ENCODE measurements around the gene DENND4A. TPM values are rescaled to one million over a fixed set of nuclear protein-coding genes. Genes with fewer than 3 reads are reported as not detected.

The DENND4A gene
- total RNA-seq, 4 donors from 2014 or later, result 17.7 to 34.3 (median 25.4) TPM

GRCh38 chr15:65792988-65793817 lies 1.1 kb upstream of the DENND4A start:
- intact Hi-C loops (cut with DNase I), result loop anchor here (2.0 kb wide), 1 partner anchor 76 kb away; the partner anchor contains the start of gene RAB11A

GRCh38 chr15:65791335-65792137 lies 557 bp downstream of the DENND4A start:
- Histone ChIP-seq H3K27ac (replicated peaks in 1 of 4) (peak overlapping the region; percentile 98 to 100 (median 100)), H3K27me3 (no peaks in the 10 kb centered on the region), H3K4me3 (peak overlapping the region; percentile 84 to 99 (median 96)), H3K4me1 (peaks cover 21 to 44% (median 41%) of the 10 kb centered on the region in 4 donors), H3K9me3 (no peaks in the 10 kb centered on the region), H3K36me3 (no peaks in the 10 kb centered on the region)
- intact Hi-C loops (cut with DNase I), result loop anchor here (2.0 kb wide), 1 partner anchor 77 kb away; the partner anchor contains the start of gene RAB11A
- 0% methylated on average over 11 of the region's 69 CpGs for WGBS
- TF ChIP-seq EP300 (IDR thresholded peaks at IDR 0.05) (peak; percentile 13), POLR2AphosphoS5 (IDR thresholded peaks at IDR 0.05) (peak in 1 of 2 donors; percentile 24), CTCF (IDR thresholded peaks at IDR 0.05) (peak in 1 of 3 experiments; percentile 7), POLR2A (IDR thresholded peaks at IDR 0.05; ENCODE audit: low read depth) (no peak)
- DNase-seq (ENCODE audit: extremely low spot score), result peak; percentile 94

More at GRCh38 chr15:65792988-65793817, 1.1 kb upstream of the DENND4A start:
- no peak for DNase-seq (ENCODE audit: extremely low spot score)
- peak overlapping the region; percentile 84 to 99 (median 96) for H3K4me3 ChIP-seq
- no peaks in the 10 kb centered on the region for H3K27me3 ChIP-seq
- no peak for TF ChIP-seq EP300 (IDR thresholded peaks at IDR 0.05)
- TF ChIP-seq CTCF (IDR thresholded peaks at IDR 0.05), result no peak
- no peak for TF ChIP-seq POLR2A (IDR thresholded peaks at IDR 0.05; ENCODE audit: low read depth)
- no peak for TF ChIP-seq POLR2AphosphoS5 (IDR thresholded peaks at IDR 0.05)
- no peaks in the 10 kb centered on the region for H3K36me3 ChIP-seq
- WGBS, result 88% methylated on average over 13 of the region's 13 CpGs
- H3K27ac ChIP-seq (replicated peaks in 1 of 4), result peak overlapping the region; percentile 98 to 100 (median 100)
- peaks cover 21 to 31% (median 28%) of the 10 kb centered on the region in 4 donors for H3K4me1 ChIP-seq
- no peaks in the 10 kb centered on the region for H3K9me3 ChIP-seq

- Histone ChIP-seq H3K27me3 (no peaks in the 10 kb centered on the region), H3K27ac (replicated peaks in 1 of 4) (peak overlapping the region; percentile 98 to 100 (median 100)), H3K9me3 (no peaks in the 10 kb centered on the region), H3K4me3 (peak overlapping the region; percentile 84 to 99 (median 96)), H3K4me1 (peaks cover 21 to 46% (median 41%) of the 10 kb centered on the region in 4 donors), H3K36me3 (no peaks in the 10 kb centered on the region)
- intact Hi-C loops (cut with DNase I), result no loop called here
- WGBS, result 4% methylated on average over 14 of the region's 14 CpGs
- no peak for DNase-seq (ENCODE audit: extremely low spot score)
- TF ChIP-seq CTCF (IDR thresholded peaks at IDR 0.05) (no peak), POLR2AphosphoS5 (IDR thresholded peaks at IDR 0.05) (no peak), POLR2A (IDR thresholded peaks at IDR 0.05; ENCODE audit: low read depth) (no peak), EP300 (IDR thresholded peaks at IDR 0.05) (no peak)
These were observed 1.3 kb downstream of the DENND4A start for GRCh38 chr15:65790694-65791334.

- Histone ChIP-seq H3K27ac (replicated peaks in 1 of 4) (no peak overlapping the region), H3K4me1 (peaks cover 21 to 46% (median 41%) of the 10 kb centered on the region in 4 donors), H3K9me3 (no peaks in the 10 kb centered on the region), H3K27me3 (no peaks in the 10 kb centered on the region), H3K36me3 (peaks cover 0 to 2% (median 0%) of the 10 kb centered on the region in 4 donors), H3K4me3 (peak overlapping the region in 3 of 4 donors; percentile 84 to 96 (median 95))
- TF ChIP-seq EP300 (IDR thresholded peaks at IDR 0.05) (no peak), CTCF (IDR thresholded peaks at IDR 0.05) (no peak), POLR2A (IDR thresholded peaks at IDR 0.05; ENCODE audit: low read depth) (no peak), POLR2AphosphoS5 (IDR thresholded peaks at IDR 0.05) (no peak)
- intact Hi-C loops (cut with DNase I), result no loop called here
- DNase-seq (ENCODE audit: extremely low spot score), result no peak
- 94% methylated on average over 10 of the region's 10 CpGs for WGBS
These were observed 2.2 kb downstream of the DENND4A start for GRCh38 chr15:65789759-65790425.
